Smooth muscle cell of the umbilical artery (primary cell): ENCODE results near the gene PDIA5. TPM values are rescaled to one million over a fixed set of nuclear protein-coding genes. Genes with fewer than 3 reads are reported as not detected.

Source experiments
- total RNA-seq: library from RNA; depleted of rRNA; stranded (reverse); fragments of >200 nt; gene quantifications from 2 replicates; pipeline ENCODE4 v1.2.3, GENCODE V29; 2014

PDIA5 gene
- 89.6 and 119 TPM in 2 replicates for total RNA-seq

GRCh38 chr3:123066896-123067688 lies at the start of gene PDIA5:
PDIA5 (plus strand) TSS chr3:123067025; CDS start chr3:123067165, 140 bp downstream.

GRCh38 chr3:123027292-123028232 lies 39.3 kb upstream of the PDIA5 start, which contains the start of gene SEMA5B:
SEMA5B (minus strand) TSS chr3:123027763; CDS start chr3:122961263, 66,500 bp downstream.

GRCh38 chr3:123201557-123202427 lies 135.0 kb downstream of the PDIA5 start, which contains the start of gene SEC22A:
SEC22A (plus strand) TSS chr3:123201943; CDS start chr3:123209218, 7,275 bp downstream.

Other genes with a start within 250 kb of the PDIA5 start
- not detected in 2 replicates for gene SEMA5B, start 39.3 kb upstream of the PDIA5 start, total RNA-seq
- gene SEC22A, start 134.9 kb downstream of the PDIA5 start, total RNA-seq = 46.7 and 62.4 TPM in 2 replicates